Keratinocyte (primary cell): ENCODE measurements around the gene KDM4B.

Experiments used
- EZH2 ChIP-seq: IDR thresholded peaks from one replicate; pipeline ENCODE4 v1.6.1; 2012; ENCODE audit warnings: inconsistent platforms, mild to moderate bottlenecking, low read length, moderate library complexity
- TF ChIP-seq, protein P1 (sequence below), 3 experiments: IDR thresholded peaks in 1 of 3; conservative IDR thresholded peaks in 1 of 3; optimal IDR thresholded peaks in 1 of 3; 2 replicates in 2 of 3; 3 replicates in 1 of 3; pipeline versions ENCODE3 to v1.5.1; 2011; ENCODE audit warnings: low read length in 3 of 3, mild to moderate bottlenecking in 3 of 3, moderate library complexity in 2 of 3, control low read depth in 1 of 3, inconsistent platforms in 1 of 3; ENCODE audit not compliant: insufficient read depth in 2 of 3; ENCODE audit errors: extremely low read depth in 1 of 3

DNA sequence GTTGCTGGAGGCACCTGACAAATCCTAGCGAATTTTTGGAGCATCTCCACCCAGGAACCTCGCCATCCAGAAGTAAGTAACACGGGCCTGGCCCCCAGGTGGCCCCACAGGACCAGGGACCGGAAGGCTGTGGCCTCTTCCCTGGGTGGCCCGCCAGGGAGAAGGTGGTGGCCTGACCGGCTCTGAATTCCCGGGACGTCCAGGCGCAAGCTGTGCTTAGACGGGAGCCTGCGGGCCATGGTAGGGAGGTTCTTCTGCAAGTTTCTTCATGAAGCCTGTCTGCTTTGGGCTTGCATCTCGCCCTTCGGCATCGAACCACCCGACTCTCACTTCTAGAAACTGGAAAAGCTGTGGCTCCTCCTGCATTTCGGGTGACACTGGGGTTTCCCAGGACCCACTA, 47.4 kb downstream of the KDM4B start:
- TF ChIP-seq, protein P1, sequence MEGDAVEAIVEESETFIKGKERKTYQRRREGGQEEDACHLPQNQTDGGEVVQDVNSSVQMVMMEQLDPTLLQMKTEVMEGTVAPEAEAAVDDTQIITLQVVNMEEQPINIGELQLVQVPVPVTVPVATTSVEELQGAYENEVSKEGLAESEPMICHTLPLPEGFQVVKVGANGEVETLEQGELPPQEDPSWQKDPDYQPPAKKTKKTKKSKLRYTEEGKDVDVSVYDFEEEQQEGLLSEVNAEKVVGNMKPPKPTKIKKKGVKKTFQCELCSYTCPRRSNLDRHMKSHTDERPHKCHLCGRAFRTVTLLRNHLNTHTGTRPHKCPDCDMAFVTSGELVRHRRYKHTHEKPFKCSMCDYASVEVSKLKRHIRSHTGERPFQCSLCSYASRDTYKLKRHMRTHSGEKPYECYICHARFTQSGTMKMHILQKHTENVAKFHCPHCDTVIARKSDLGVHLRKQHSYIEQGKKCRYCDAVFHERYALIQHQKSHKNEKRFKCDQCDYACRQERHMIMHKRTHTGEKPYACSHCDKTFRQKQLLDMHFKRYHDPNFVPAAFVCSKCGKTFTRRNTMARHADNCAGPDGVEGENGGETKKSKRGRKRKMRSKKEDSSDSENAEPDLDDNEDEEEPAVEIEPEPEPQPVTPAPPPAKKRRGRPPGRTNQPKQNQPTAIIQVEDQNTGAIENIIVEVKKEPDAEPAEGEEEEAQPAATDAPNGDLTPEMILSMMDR (optimal IDR thresholded peaks at IDR 0.05 in 1 of 3, IDR thresholded peaks at IDR 0.05 in 1 of 3, conservative IDR thresholded peaks at IDR 0.05 in 1 of 3; ENCODE audit: extremely low read depth in 1 of 3, insufficient read depth in 2 of 3, low read length in 3 of 3) = no peak
- TF ChIP-seq EZH2 = no peak
